IMR-90 (cell line): ENCODE data around the gene CHCHD4. TPM values are rescaled to one million over a fixed set of nuclear protein-coding genes. Genes with fewer than 3 reads are reported as not detected.

Experiments used
- ATAC-seq: fragments of 200-7000 bp; cut with Tn5 transposase; 2 replicates; pipeline ENCODE4 v1.9.1; 2020; ENCODE audit warnings: low read depth, mild to moderate bottlenecking, moderate library complexity
- BruUV-seq: library from RNA; stranded (reverse); fragments of 400-500 nt; replicated peaks from 2 replicates; lab custom pipeline; 2021; lab: Mats Ljungman, UMichigan
- CTCF ChIA-PET: fragments of 300-600 bp; formaldehyde crosslinking; extraction: SDS; loops from one replicate; lab custom pipeline; 2021; ENCODE audit warnings: antibody characterized with exemption; lab: Yijun Ruan, JAX
- POLR2A ChIA-PET: fragments of 300-600 bp; sonication (Branson Sonifier 250); formaldehyde crosslinking; loops from one replicate; lab custom pipeline; 2022; ENCODE audit warnings: antibody characterized with exemption; ENCODE audit not compliant: unreplicated experiment; lab: Charles Lee
- DNase-seq: peaks from one replicate; pipeline ENCODE4 v3.0.0; 2013
- H2AFZ ChIP-seq: replicated peaks from 2 replicates; pipeline ENCODE3; 2013; ENCODE audit warnings: low read length, mild to moderate bottlenecking; ENCODE audit not compliant: poor library complexity
- H2AK5ac ChIP-seq: 2 replicates; pipeline ENCODE4 v1.6.1; 2013; ENCODE audit warnings: low read depth, low read length, inconsistent platforms
- H2AK9ac ChIP-seq: replicated peaks from 2 replicates; pipeline ENCODE3; 2013; ENCODE audit warnings: mild to moderate bottlenecking, low read depth, low read length, moderate library complexity; ENCODE audit not compliant: poor library complexity
- H2BK120ac ChIP-seq: 2 replicates; pipeline ENCODE4 v1.6.1; 2013; ENCODE audit warnings: low read depth, low read length, inconsistent platforms
- H2BK15ac ChIP-seq: 3 replicates; pipeline ENCODE4 v1.6.1; 2013; ENCODE audit warnings: low read depth, low read length, inconsistent platforms
- H2BK20ac ChIP-seq: 2 replicates; pipeline ENCODE4 v1.6.1; 2013; ENCODE audit warnings: low read depth, mild to moderate bottlenecking, inconsistent platforms, low read length, moderate library complexity
- H2BK5ac ChIP-seq: 2 replicates; pipeline ENCODE4 v1.6.1; 2013; ENCODE audit warnings: mild to moderate bottlenecking, low read depth, low read length, inconsistent platforms; ENCODE audit not compliant: poor library complexity, severe bottlenecking
- H3K14ac ChIP-seq: replicated peaks from 2 replicates; pipeline ENCODE4 v1.6.1; 2013; ENCODE audit warnings: low read depth, low read length, inconsistent platforms
- H3K18ac ChIP-seq: 2 replicates; pipeline ENCODE4 v1.6.1; 2013; ENCODE audit warnings: low read depth, low read length, control low read depth
- H3K23ac ChIP-seq: 2 replicates; pipeline ENCODE4 v1.6.1; 2013; ENCODE audit warnings: low read depth, low read length, inconsistent platforms
- H3K27ac ChIP-seq: 2 replicates; pipeline ENCODE4 v1.5.1; 2013; ENCODE audit warnings: mild to moderate bottlenecking, control low read depth, low read length; ENCODE audit not compliant: insufficient read depth
- H3K27me3 ChIP-seq: 2 replicates; pipeline ENCODE4 v1.6.1; 2013; ENCODE audit warnings: low read length; ENCODE audit not compliant: control insufficient read depth, insufficient read depth
- H3K36me3 ChIP-seq: 2 replicates; pipeline ENCODE4 v1.6.1; 2013; ENCODE audit warnings: low read length, mixed read lengths; ENCODE audit not compliant: control insufficient read depth, insufficient read depth
- H3K4ac ChIP-seq: 2 replicates; pipeline ENCODE4 v1.6.1; 2013; ENCODE audit warnings: low read depth, low read length, inconsistent platforms
- H3K4me1 ChIP-seq: 2 replicates; pipeline ENCODE4 v1.6.1; 2013; ENCODE audit warnings: low read length, mixed read lengths; ENCODE audit not compliant: control insufficient read depth, insufficient read depth
- H3K4me2 ChIP-seq: 2 replicates; pipeline ENCODE4 v1.6.1; 2013; ENCODE audit warnings: low read depth, mild to moderate bottlenecking, control low read depth, low read length, moderate library complexity
- H3K4me3 ChIP-seq: 2 replicates; pipeline ENCODE4 v1.5.1; 2013; ENCODE audit warnings: low read depth, mild to moderate bottlenecking, control low read depth, low read length, moderate library complexity; ENCODE audit not compliant: insufficient read depth
- H3K56ac ChIP-seq: 2 replicates; pipeline ENCODE4 v1.6.1; 2013; ENCODE audit warnings: low read length, inconsistent platforms; ENCODE audit not compliant: insufficient read depth; ENCODE audit errors: extremely low read depth
- H3K79me1 ChIP-seq, 2 experiments: 2 replicates each; pipeline ENCODE4 v1.6.1; 2013; ENCODE audit warnings: low read length in 2 of 2, inconsistent platforms in 1 of 2, low read depth in 1 of 2
- H3K9ac ChIP-seq: 2 replicates; pipeline ENCODE4 v1.6.1; 2013; ENCODE audit warnings: low read depth, low read length, control low read depth
- H3K9me1 ChIP-seq: 2 replicates; pipeline ENCODE4 v1.6.1; 2013; ENCODE audit warnings: low read length, inconsistent platforms; ENCODE audit not compliant: insufficient read depth
- H3K9me3 ChIP-seq: 2 replicates; pipeline ENCODE4 v1.6.1; 2013; ENCODE audit warnings: low read length; ENCODE audit not compliant: control insufficient read depth, insufficient read depth
- H4K20me1 ChIP-seq: 2 replicates; pipeline ENCODE4 v1.6.1; 2013; ENCODE audit warnings: low read length, inconsistent platforms; ENCODE audit not compliant: insufficient read depth
- H4K5ac ChIP-seq: 2 replicates; pipeline ENCODE4 v1.6.1; 2013; ENCODE audit warnings: mild to moderate bottlenecking, low read depth, low read length, control low read depth
- H4K8ac ChIP-seq, 2 experiments: 2 replicates each; pipeline ENCODE4 v1.6.1; 2013; ENCODE audit warnings: low read depth in 2 of 2, low read length in 2 of 2, control low read depth in 1 of 2, inconsistent platforms in 1 of 2
- H4K91ac ChIP-seq: 2 replicates; pipeline ENCODE4 v1.6.1; 2013; ENCODE audit warnings: low read depth, low read length, inconsistent platforms; ENCODE audit not compliant: insufficient read depth
- BHLHE40 ChIP-seq: fragments of 150-350 bp; IDR thresholded peaks from 2 replicates; pipeline ENCODE4 v1.6.1; 2016; ENCODE audit warnings: mild to moderate bottlenecking, low read depth, low read length
- CEBPB ChIP-seq: IDR thresholded peaks from 2 replicates; pipeline ENCODE4 v1.6.1; 2012; ENCODE audit warnings: low read depth, low read length, improper control_type of control experiment
- CHD1 ChIP-seq: IDR thresholded peaks from 2 replicates; pipeline ENCODE4 v1.6.1; 2012; ENCODE audit warnings: low read depth, low read length, improper control_type of control experiment
- CTCF ChIP-seq: conservative IDR thresholded peaks from 2 replicates; pipeline ENCODE4 v1.5.1; 2012; ENCODE audit warnings: mild to moderate bottlenecking, low read depth, low read length, improper control_type of control experiment
- ELK1 ChIP-seq: fragments of 150-350 bp; IDR thresholded peaks from 2 replicates; pipeline ENCODE4 v1.6.1; 2016; ENCODE audit warnings: low read depth, mild to moderate bottlenecking, low read length, moderate library complexity, borderline replicate concordance
- FOS ChIP-seq: fragments of 150-350 bp; IDR thresholded peaks from 2 replicates; pipeline ENCODE4 v1.6.1; 2016; ENCODE audit warnings: low read depth, low read length
- MAFK ChIP-seq: IDR thresholded peaks from 2 replicates; pipeline ENCODE4 v1.6.1; 2012; ENCODE audit warnings: low read depth, low read length, improper control_type of control experiment
- MAZ ChIP-seq: IDR thresholded peaks from 2 replicates; pipeline ENCODE4 v1.6.1; 2012; ENCODE audit warnings: low read depth, mild to moderate bottlenecking, low read length, improper control_type of control experiment, moderate library complexity, borderline replicate concordance
- MXI1 ChIP-seq: IDR thresholded peaks from 2 replicates; pipeline ENCODE4 v1.6.1; 2012; ENCODE audit warnings: low read depth, mild to moderate bottlenecking, low read length, moderate library complexity, borderline replicate concordance
- POLR2A ChIP-seq: IDR thresholded peaks from 2 replicates; pipeline ENCODE4 v1.6.1; 2012; ENCODE audit warnings: mild to moderate bottlenecking, low read depth, low read length
- RCOR1 ChIP-seq: IDR thresholded peaks from 2 replicates; pipeline ENCODE4 v1.6.1; 2012; ENCODE audit warnings: mild to moderate bottlenecking, low read length, improper control_type of control experiment; ENCODE audit not compliant: insufficient replicate concordance
- RFX5 ChIP-seq: IDR thresholded peaks from 2 replicates; pipeline ENCODE4 v1.8.0; 2012; ENCODE audit warnings: low read depth, mild to moderate bottlenecking, low read length, moderate library complexity
- SMC3 ChIP-seq: fragments of 150-350 bp; IDR thresholded peaks from 2 replicates; pipeline ENCODE4 v1.6.1; 2016; ENCODE audit warnings: low read depth, mild to moderate bottlenecking, antibody characterized with exemption, low read length, moderate library complexity
- USF2 ChIP-seq: fragments of 150-350 bp; IDR thresholded peaks from 2 replicates; pipeline ENCODE4 v1.6.1; 2017; ENCODE audit warnings: mild to moderate bottlenecking, antibody characterized with exemption, low read length, low read depth
- WGBS, 2 experiments: methylation state at CpG; one replicate each; pipeline versions ENCODE4 v1.1.5 to v1.1.7; 2013; ENCODE audit warnings: missing lambda C conversion rate in 2 of 2; ENCODE audit not compliant: insufficient read length in 1 of 2; ENCODE audit errors: extremely low coverage in 2 of 2; 5-methylcytosine and 5-hydroxymethylcytosine counted together
- dilution Hi-C: fragments of 300-500 bp; cut with HindIII; formaldehyde crosslinking; loops from one replicate; pipeline ENCODE4 v1.14.3; 2018; ENCODE audit warnings: low sequenced_read_pairs; ENCODE audit not compliant: unreplicated experiment
- in situ Hi-C: fragments of 300-500 bp; cut with MboI; formaldehyde crosslinking; loops from 3 replicates; pipeline ENCODE4 v1.14.3; 2019; ENCODE audit warnings: low sequenced_read_pairs, inconsistent platforms, mixed read lengths
- intact Hi-C: fragments of 100-400 bp; cut with micrococcal nuclease; formaldehyde crosslinking; loops from 2 replicates; pipeline ENCODE4 v1.10.0; 2022
- polyA plus RNA-seq, 3 experiments: library from polyadenylated mRNA; depleted of rRNA; stranded (reverse); fragments of >200 nt; gene quantifications; 2 replicates each; pipeline ENCODE4 v1.2.3, GENCODE V29; 2012; ENCODE audit warnings: low replicate concordance in 1 of 3
- total RNA-seq: library from RNA; depleted of rRNA; stranded (reverse); fragments of >200 nt; gene quantifications from 2 replicates; pipeline ENCODE4 v1.2.3, GENCODE V29; 2012

The CHCHD4 gene
- total and polyA plus RNA-seq, 2 of the 4 experiments (the other 2 are of a cell fraction), result 9.0 to 9.8 TPM

- H3K14ac ChIP-seq, result no peak overlapping the region
- H4K20me1 ChIP-seq, result peaks cover 2% of the 10 kb centered on the region; the same call in 1 of the 2 replicates
- in situ Hi-C loops (loop anchor here (25.0 kb wide), 1 partner anchor 97 kb away; no protein-coding TSS in a partner anchor), intact Hi-C loops (no loop called here), dilution Hi-C loops (no loop called here)
- no peak overlapping the region for H2AK9ac ChIP-seq
- no peak overlapping the region for H2AK5ac ChIP-seq
- H3K56ac ChIP-seq, result no peak overlapping the region
- no peak overlapping the region for H3K4me2 ChIP-seq
- ChIA-PET POLR2A (no interaction called here), CTCF (no interaction called here)
- no peak overlapping the region for H4K91ac ChIP-seq
- TF ChIP-seq BHLHE40, result no peak
- no peak for TF ChIP-seq CHD1
- no peak for TF ChIP-seq RFX5
- TF ChIP-seq FOS, result no peak
- TF ChIP-seq ELK1, result no peak
- TF ChIP-seq CTCF, result no peak
- TF ChIP-seq MXI1, result no peak
- TF ChIP-seq RCOR1, result no peak
- TF ChIP-seq MAZ, result no peak
- TF ChIP-seq CEBPB, result no peak
- TF ChIP-seq SMC3, result no peak
- no peak for TF ChIP-seq POLR2A
- no peak for TF ChIP-seq USF2
- TF ChIP-seq MAFK, result no peak
- no peak overlapping the region for H4K8ac ChIP-seq
- H3K27ac ChIP-seq, result no peak overlapping the region
- H3K4me3 ChIP-seq, result no peak overlapping the region
- H3K23ac ChIP-seq, result no peak overlapping the region
- H2BK15ac ChIP-seq, result no peak overlapping the region
- no peaks in the 10 kb centered on the region for H3K9me3 ChIP-seq
- H3K18ac ChIP-seq, result no peak overlapping the region
- 80% methylated on average over 3 of the region's 5 CpGs; no CpG with 5 or more reads in 1 of the 2 experiments for WGBS, 2 experiments
- H4K5ac ChIP-seq, result no peak overlapping the region
- H3K36me3 ChIP-seq, result peaks cover 82% of the 10 kb centered on the region
- no peaks in the 10 kb centered on the region for H3K27me3 ChIP-seq
- H2BK120ac ChIP-seq, result no peak overlapping the region
- peak; percentile 16 for DNase-seq
- peaks cover 8% of the 10 kb centered on the region for H3K9me1 ChIP-seq
- no peak overlapping the region for H3K9ac ChIP-seq
- no peak overlapping the region for H2BK20ac ChIP-seq
- no peak for ATAC-seq
- no peak overlapping the region for H2AFZ ChIP-seq
- no peak overlapping the region for H2BK5ac ChIP-seq
- no TSS peak for BruUV-seq
- no peaks in the 10 kb centered on the region for H3K4me1 ChIP-seq
- peaks cover 8 to 32% of the 10 kb centered on the region in 2 experiments for H3K79me1 ChIP-seq
- no peak overlapping the region for H3K4ac ChIP-seq
These were observed 9.2 kb upstream of the CHCHD4 start for GRCh38 chr3:14133876-14134275.
